ENCODE data around the gene GALNTL6.

Gene GALNTL6

GRCh38 chr4:172809319-172809718, 996.1 kb downstream of the GALNTL6 start:
- DNase-seq (ENCODE audit: low read depth): no peak

DNA sequence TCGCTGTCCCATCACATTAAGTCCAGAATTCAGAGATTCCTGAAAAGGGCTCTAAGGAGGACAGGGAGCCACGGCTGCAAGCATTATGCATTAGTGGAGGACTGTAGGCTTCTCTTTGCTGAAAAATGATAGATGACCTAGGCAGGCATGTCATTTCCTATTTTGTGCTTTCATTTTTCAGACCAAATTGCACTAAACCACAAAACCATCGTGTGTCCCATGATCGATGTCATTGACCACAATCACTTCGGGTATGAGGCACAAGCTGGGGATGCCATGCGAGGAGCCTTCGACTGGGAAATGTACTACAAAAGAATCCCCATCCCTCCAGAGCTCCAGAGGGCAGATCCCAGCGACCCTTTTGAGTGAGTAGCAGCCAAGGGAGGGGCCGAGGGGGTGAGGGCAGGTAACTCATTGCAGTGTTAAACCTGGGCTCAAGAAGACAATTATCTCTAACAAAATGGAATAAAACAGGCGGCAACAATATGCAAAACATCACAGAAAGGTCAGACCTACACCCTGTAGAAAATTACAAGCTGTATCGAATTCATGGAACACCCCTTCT, 1000.2 kb downstream of the GALNTL6 start:
- no peak for DNase-seq (ENCODE audit: low read depth)

DNA sequence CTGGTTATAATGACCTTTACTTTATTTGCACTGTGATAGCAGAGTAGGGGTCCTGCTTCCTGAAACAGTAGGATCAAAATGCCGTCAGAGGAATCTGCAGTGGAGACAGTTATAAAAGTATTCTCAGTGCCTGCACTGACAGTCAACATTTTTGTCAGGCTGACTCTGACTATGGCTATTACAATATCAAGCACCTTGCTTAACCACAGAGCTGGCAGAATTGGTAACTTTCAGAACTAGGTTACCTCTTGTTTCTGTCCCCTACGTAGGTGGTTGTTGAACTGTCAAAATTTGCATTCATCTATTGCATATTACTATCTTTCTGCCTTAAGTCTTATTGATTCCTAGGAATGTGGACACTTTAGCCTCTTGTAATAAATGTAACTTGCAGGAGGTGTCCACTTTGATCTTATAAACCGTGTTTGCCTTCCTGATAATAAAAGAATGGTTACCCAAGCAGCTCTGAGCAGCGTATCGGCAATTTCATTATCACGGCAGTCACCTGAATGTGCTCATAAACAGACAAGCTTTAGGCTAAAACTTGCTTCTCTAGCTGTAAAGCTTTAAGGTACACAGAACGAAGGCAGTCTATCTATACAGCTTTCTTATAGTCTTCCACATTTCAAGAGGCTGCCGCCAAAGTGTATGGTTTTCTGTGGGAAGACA, 1002.4 kb downstream of the GALNTL6 start:
- no peak for DNase-seq (ENCODE audit: low read depth)

DNA sequence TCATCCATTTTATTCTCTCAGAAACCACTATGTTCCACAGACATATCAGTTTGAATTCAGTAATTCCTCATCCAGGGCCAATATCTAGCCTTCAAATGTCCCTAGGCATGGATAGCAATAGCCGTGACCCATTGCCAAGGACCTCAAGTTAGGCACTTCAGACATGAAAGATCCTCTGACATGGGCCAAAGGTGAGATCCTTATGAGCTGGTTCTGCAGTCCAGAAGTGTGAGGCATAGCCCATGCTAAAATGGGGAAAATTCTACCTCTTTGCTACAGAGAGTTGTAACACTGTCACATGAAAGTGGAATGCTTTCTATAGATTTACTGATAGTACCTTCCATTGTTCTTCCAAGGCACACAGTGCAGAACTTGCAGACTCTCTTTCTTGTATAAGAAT, 1005.7 kb downstream of the GALNTL6 start:
- no peak for DNase-seq (ENCODE audit: low read depth)

DNA sequence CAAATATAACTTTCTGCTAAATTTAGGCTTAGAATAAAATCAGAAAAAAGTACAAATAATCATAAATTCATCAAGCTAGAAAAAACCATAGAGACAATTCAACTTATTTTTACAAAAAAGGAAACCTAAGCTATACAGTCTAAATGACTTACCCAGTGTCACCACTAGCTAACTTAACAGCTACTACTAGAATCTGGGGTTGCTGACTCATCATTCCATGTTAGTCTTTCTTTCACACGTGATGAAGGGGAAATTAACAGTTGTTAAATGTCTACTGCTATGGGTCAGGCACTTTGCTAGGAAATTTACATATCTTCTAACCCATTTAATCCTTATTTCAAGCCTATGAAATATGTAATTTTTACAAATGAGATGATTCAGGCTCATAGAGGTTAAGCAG, 1006.1 kb downstream of the GALNTL6 start:
- DNase-seq (ENCODE audit: low read depth): no peak

DNA sequence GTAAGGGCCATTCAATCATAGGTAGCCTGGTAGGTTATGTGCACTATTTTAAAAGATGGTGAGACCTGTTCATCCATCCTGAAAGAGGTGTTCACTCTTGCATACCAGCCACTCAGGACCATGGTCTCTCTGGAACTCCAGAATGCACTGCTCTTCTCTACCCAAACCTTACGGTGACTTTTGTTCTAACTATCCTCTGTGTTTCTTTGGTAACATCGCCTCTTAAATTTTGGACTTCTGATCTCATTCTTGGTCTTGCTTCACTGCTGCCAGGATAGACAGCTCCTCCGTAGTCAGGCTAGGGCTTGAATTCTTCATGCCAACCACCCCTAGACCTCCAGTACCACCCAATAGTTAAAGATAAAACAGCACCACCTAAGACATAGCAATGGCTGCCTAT, 1009.1 kb downstream of the GALNTL6 start:
- DNase-seq (ENCODE audit: low read depth): no peak

DNA sequence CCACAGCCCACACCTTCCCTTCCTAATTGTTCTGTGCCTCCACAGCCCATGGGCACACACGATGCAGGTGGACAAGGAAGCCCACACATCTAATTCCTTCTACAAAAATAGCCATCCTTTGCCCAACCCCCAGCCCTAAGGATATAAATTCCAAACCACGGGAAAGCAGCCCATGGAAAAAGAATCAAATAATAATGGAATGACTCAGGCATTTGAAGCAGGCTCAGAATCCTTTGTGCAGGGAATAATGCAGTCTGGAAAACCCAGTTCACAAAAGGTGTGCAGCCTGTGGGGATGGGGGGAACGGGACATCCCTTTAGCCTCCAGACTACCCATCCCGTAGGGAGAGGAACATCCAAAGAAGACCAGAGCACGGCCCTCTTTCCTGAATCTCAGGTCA, 1013.1 kb downstream of the GALNTL6 start:
- no peak for DNase-seq (ENCODE audit: low read depth)

- DNase-seq (ENCODE audit: low read depth): no peak
Measured at GRCh38 chr4:172826861-172827260, 1013.7 kb downstream of the GALNTL6 start.

DNA sequence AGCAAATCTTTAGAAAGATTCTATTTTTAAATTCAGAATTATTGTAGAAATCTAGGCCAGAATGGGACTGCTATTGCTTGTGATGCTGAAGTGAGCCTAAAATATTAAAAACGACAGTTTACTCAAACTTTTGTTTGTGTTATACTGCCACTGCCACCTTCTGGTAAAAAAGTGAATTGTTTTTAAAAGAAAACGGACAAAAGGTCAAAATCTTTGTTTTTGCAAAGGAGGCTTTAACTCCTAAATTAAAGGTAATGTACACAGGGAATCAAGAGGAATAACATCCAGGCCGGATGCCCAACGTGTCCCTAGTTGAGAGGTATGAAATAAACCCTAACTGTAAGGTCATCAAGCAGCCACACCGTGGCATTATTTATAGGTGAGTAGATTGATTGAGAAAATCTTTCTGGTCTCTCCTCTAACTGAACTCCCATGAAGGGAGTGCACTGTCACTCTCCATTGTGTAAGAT, 1017.1 kb downstream of the GALNTL6 start:
- DNase-seq (ENCODE audit: low read depth): no peak

DNA sequence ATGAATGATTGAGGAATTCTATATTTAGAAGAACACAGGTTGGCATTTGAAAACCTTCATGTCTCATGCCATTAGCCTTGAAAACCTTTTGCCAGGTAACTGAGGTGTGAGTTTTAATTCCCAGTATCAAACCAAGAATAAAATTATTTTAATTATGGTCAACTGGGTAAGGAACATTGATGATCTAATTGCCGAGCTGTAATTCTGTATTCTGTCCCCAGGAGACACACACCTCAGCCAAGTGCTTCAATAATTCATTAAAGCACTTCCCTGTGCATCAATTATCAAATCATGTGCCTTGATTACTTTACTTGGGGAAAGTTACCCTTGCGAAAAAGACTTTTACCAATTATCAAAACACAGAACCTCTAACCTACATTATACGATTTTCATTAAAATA, 1023.5 kb downstream of the GALNTL6 start:
- DNase-seq (ENCODE audit: low read depth): no peak

- no peak for DNase-seq (ENCODE audit: low read depth)
Measured at GRCh38 chr4:172838111-172838510, 1024.9 kb downstream of the GALNTL6 start.

DNA sequence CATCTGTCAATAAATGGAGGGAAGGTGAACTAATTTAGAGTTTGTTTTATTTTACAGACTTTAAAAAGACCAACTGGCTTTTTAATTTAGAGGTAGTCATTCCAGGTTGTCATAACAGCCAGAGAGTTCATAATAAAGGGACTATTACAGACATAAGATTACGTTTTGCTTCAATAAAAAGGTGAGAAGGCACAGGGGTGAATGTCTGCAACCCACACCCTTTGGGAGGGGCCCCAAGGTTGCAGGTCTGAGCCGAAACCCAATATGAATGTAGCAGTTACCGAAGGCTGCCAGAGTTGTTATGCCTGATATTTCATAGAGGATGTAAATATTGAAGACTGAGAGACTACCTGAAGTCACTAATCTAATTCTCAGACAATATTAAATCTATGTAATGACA, 1025.7 kb downstream of the GALNTL6 start:
- DNase-seq (ENCODE audit: low read depth): no peak

DNA sequence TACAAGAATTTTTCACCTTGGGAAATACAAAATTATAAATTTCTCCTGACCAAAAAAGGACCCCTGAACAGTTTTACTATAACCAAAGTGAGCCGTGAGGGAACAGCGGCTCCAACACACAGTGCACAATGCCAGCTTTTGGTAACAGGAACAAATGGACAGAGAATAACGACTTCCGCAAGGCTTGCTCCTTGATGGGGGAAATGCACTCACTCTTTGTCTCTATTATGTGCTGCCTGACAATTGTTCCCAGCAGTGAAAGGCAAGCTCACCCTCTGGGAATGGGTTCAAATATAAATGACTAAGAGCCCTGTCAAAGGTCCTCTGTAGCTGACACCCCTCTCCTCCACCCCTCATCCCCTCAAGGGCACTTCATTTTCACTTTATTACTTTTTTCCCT, 1029.6 kb downstream of the GALNTL6 start:
- no peak for DNase-seq (ENCODE audit: low read depth)

GRCh38 chr4:172843192-172843591, 1030.0 kb downstream of the GALNTL6 start:
- DNase-seq (ENCODE audit: low read depth): no peak

DNA sequence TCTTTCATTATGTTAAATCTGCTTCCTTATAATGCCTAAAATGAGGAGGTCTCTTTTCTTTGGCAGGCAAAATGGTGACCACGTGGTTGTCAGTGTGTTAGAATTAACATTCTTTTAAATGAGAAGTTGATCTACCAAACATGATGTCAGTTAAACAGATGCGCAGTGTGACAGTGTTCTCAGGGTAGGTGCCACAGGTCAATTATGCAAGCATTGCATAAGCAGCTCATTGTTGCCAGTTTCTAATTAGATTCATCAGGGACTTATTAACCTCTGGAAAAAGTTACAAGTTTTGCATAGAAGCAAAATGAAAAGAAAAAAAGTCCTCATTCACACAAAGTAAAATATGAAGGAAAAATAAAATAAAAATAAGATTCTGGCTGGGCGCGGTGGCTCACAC, 1031.4 kb downstream of the GALNTL6 start:
- DNase-seq (ENCODE audit: low read depth): no peak

DNA sequence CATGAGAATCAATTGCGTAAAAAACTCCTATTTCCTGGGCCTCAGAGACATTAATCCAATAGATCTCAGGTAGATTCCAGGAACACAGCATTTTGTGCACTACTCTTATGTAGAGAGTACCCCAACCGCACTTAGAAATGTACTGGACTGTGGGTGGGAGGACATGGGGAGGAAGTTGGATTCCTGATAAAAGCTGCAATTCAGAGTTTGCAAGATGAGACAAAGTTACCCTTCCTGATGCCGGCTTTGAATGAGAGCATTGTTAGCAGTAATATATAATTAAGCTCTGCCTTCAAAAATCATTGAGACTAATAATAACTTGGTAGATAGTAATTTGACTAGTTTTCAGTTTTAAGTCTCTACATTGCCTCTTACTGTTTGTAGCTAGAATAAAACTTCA, 1032.1 kb downstream of the GALNTL6 start:
- no peak for DNase-seq (ENCODE audit: low read depth)

DNA sequence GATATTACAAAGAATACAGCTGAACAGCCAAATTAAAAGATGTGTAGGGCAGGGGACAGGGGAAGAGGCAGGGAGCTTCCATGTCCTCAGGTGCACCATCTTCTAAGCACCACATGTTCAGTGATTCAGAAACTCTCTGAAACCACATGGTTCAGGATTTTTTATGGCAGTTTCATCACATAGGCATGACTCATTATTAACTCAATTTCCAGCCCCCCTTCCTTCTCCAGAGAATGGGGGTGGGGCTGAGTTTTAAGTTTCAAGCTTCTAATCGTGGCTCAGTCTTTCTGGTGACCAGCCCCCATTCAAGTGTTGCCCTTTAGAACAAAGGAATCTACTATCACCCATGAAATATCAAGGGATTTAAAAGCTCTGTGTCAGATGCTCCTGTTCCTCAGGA, 1037.6 kb downstream of the GALNTL6 start:
- DNase-seq (ENCODE audit: low read depth): no peak

GRCh38 chr4:172851534-172851933, 1038.3 kb downstream of the GALNTL6 start:
- no peak for DNase-seq (ENCODE audit: low read depth)

- DNase-seq (ENCODE audit: low read depth): no peak
Measured at GRCh38 chr4:172857026-172857425, 1043.8 kb downstream of the GALNTL6 start.

GRCh38 chr4:172858731-172859230, 1045.6 kb downstream of the GALNTL6 start:
- no peak for DNase-seq (ENCODE audit: low read depth)

DNA sequence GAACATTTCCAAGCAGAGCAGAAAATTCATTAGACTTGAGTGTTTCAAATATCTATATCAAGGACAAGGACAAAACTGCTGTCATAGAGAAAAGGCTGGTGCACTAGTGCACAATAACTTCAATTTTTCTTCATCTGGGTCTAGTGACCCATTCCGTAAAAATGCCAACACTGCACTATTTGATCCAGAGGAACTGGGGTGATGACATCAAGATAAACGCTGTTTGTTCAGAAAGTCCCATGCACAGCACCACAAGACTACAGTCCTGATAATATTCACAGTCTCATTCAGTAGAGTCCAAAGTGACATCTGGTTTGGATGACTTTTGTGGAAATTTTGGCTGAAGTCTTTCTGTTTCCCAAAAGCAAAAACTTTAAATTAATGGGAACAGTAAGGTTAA, 1051.9 kb downstream of the GALNTL6 start:
- DNase-seq (ENCODE audit: low read depth): no peak

- no peak for DNase-seq (ENCODE audit: low read depth)
Measured at GRCh38 chr4:172865531-172866127, 1052.4 kb downstream of the GALNTL6 start.

- DNase-seq (ENCODE audit: low read depth): no peak
Measured at GRCh38 chr4:172866421-172866820, 1053.2 kb downstream of the GALNTL6 start.

DNA sequence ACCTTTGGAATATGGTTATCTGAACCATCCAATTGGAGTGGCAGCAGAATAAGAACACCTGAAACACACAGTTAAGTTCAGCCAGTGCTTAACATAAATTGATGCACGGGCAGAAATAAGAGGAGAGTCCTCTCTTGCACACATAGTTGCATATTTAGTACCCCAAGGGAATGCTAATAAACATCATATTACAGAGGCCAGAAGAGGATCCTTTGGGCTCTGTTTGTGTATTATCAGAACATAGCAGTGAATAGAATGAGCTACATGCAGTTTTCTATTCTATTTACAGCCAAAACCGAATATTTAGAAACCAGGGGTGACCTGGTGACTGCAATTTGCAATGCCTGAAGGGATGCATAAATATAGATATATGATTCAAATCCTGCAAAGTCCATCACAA, 1054.6 kb downstream of the GALNTL6 start:
- no peak for DNase-seq (ENCODE audit: low read depth)
